T-helper 2 cell treated with Interferon-gamma antibody and Interleukin-4, amounts not matched to agents 5 μg/mL and 100 μg/mL, for 36 hours (primary cell): Measurements from ENCODE around the gene GRPEL2.
A peak's percentile ranks its signal among the peaks of the same experiment; 100 is the strongest.

Experiments
- DNase-seq: peaks from one replicate; pipeline ENCODE4 v3.0.0; 2021; ENCODE audit warnings: low spot score
- H3K27ac Mint-ChIP-seq: one replicate; pipeline ENCODE4 v1.8.0; 2021; ENCODE audit warnings: mild to moderate bottlenecking, mixed read lengths
- H3K27me3 Mint-ChIP-seq: one replicate; pipeline ENCODE4 v1.8.0; 2021; ENCODE audit warnings: low read depth, mixed read lengths
- H3K36me3 Mint-ChIP-seq: one replicate; pipeline ENCODE4 v1.8.0; 2021; ENCODE audit warnings: low read depth, mixed read lengths
- H3K4me1 Mint-ChIP-seq: one replicate; pipeline ENCODE4 v1.8.0; 2021; ENCODE audit warnings: low read depth, mixed read lengths
- H3K4me3 Mint-ChIP-seq: one replicate; pipeline ENCODE4 v1.8.0; 2022; ENCODE audit warnings: mild to moderate bottlenecking, moderate library complexity, mixed read lengths
- H3K9me3 Mint-ChIP-seq: one replicate; pipeline ENCODE4 v1.8.0; 2021; ENCODE audit warnings: mixed read lengths

Gene GRPEL2

GRCh38 chr5:149356391-149356790 lies 11.1 kb downstream of the GRPEL2 start:
- DNase-seq: peak; percentile 27
- Mint-ChIP-seq H3K4me3 (no peak overlapping the region), H3K9me3 (no peaks in the 10 kb centered on the region), H3K27me3 (no peaks in the 10 kb centered on the region), H3K4me1 (peaks cover 68% of the 10 kb centered on the region), H3K27ac (peak overlapping the region; percentile 47), H3K36me3 (peaks cover 59% of the 10 kb centered on the region)

DNA sequence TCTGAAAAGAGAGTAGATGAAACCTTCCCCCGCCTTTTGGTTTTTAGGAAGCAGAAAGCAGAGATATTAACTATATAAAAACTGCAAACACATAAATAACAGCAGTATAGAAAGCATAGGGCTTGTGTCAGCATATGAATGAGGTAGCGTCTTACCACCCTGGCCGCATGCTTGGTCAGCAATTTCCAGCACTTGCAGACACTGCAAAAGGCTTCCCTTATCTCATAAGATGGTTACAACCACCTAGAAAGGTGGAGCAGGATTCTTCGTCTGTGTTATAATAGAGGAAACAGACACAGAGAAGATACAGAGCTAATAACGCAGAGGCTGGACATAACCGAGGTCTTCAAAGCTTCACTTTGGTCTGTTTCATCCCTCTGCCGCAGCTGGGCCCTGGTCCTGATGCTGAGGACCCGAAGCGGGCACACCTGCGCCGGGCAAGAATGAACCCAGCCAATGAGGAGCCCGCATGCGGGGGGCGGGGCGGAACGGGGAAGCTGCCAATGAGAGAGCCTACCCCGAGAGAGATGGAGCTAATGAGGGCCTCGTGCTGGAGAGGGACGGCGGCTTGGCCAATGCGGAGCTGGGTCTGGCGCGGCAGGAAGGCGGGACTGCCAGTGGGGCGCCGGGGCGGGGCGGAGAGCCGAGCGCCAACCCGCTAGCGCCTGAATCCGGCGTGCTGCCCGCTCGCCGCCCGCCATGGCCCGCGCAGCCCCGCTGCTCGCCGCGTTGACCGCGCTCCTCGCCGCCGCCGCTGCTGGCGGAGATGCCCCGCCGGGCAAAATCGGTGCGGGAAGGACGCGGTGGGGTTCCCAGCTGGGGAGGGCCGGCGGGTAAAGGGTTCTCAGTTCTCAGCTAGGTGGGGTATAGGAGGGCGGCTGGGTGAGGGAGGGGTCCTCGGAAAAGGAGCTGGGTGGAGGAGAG lies 12.3 kb downstream of the GRPEL2 start, which contains the start of gene PCYOX1L:
Gene PCYOX1L, plus strand, starts transcription at position 677 of the 924 bp plus-strand sequence. Its CDS starts 23 bp downstream, at position 700.
- Mint-ChIP-seq H3K4me1 (peaks cover 56% of the 10 kb centered on the region), H3K36me3 (peaks cover 46% of the 10 kb centered on the region), H3K27me3 (no peaks in the 10 kb centered on the region), H3K4me3 (peak within 1 kb of the TSS; percentile 97), H3K9me3 (no peaks in the 10 kb centered on the region), H3K27ac (peak within 1 kb of the TSS; percentile 82)
- peak; percentile 97 for DNase-seq

DNA sequence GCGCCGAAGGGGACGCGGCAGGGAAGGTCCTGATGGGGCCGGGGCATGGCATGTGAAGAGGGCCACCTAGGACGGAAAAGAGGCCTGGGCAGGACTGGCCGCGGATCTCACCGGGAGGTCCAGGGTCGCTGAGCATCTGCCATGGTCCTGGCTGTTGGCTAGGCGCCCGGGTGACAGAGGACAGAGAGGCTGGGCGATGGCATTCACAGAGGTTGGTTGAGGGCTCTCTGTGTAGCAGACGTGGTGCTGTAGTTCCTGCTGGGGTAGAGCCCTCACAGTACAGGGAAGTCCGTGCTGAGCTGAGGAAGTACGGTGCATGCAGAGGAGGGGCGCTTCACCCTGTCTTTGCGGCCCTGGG lies 13.0 kb downstream of the GRPEL2 start:
- Mint-ChIP-seq H3K36me3 (peaks cover 41% of the 10 kb centered on the region), H3K4me1 (peaks cover 53% of the 10 kb centered on the region), H3K4me3 (peak overlapping the region; percentile 97), H3K27ac (peak overlapping the region; percentile 82), H3K27me3 (no peaks in the 10 kb centered on the region), H3K9me3 (no peaks in the 10 kb centered on the region)
- no peak for DNase-seq

GRCh38 chr5:149358868-149359495 lies 13.7 kb downstream of the GRPEL2 start:
- Mint-ChIP-seq H3K4me3 (peak overlapping the region; percentile 97), H3K27me3 (no peaks in the 10 kb centered on the region), H3K36me3 (peaks cover 36% of the 10 kb centered on the region), H3K9me3 (no peaks in the 10 kb centered on the region), H3K27ac (peak overlapping the region; percentile 75), H3K4me1 (peaks cover 49% of the 10 kb centered on the region)
- DNase-seq: no peak

- Mint-ChIP-seq H3K27me3 (no peaks in the 10 kb centered on the region), H3K9me3 (no peaks in the 10 kb centered on the region), H3K4me1 (peaks cover 40% of the 10 kb centered on the region), H3K4me3 (peak overlapping the region; percentile 57), H3K36me3 (peaks cover 26% of the 10 kb centered on the region), H3K27ac (peak overlapping the region; percentile 76)
- no peak for DNase-seq
Measured at GRCh38 chr5:149360272-149360671, 15.0 kb downstream of the GRPEL2 start.

GRCh38 chr5:149362541-149362940 lies 17.2 kb downstream of the GRPEL2 start:
- H3K4me3 Mint-ChIP-seq: no peak overlapping the region
- no peak overlapping the region for H3K27ac Mint-ChIP-seq
- no peaks in the 10 kb centered on the region for H3K9me3 Mint-ChIP-seq
- no peaks in the 10 kb centered on the region for H3K27me3 Mint-ChIP-seq
- peaks cover 18% of the 10 kb centered on the region for H3K36me3 Mint-ChIP-seq
- H3K4me1 Mint-ChIP-seq: peaks cover 31% of the 10 kb centered on the region
- no peak for DNase-seq

DNA sequence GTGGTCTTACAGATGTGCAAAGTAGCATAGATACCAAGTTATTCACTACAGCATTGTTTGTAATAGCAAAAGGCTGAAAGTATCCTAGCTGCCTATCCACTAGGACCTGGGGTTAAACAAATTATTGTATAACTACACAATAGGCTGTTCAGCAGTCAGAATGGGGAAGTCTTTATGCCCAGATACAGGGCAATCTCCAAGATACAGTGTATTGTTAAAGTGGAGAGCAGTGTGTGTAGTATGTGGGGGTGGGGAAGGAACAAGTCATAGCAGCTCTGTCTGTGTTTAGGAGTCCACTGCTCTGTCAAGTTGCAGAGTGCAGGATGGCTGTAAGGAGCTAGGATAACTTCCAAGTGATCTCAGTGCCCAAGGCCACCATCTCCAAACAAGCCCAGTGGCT lies 18.1 kb downstream of the GRPEL2 start:
- H3K27me3 Mint-ChIP-seq: no peaks in the 10 kb centered on the region
- no peaks in the 10 kb centered on the region for H3K9me3 Mint-ChIP-seq
- DNase-seq: no peak
- H3K36me3 Mint-ChIP-seq: peaks cover 22% of the 10 kb centered on the region
- no peak overlapping the region for H3K4me3 Mint-ChIP-seq
- H3K27ac Mint-ChIP-seq: no peak overlapping the region
- H3K4me1 Mint-ChIP-seq: peaks cover 30% of the 10 kb centered on the region

DNA sequence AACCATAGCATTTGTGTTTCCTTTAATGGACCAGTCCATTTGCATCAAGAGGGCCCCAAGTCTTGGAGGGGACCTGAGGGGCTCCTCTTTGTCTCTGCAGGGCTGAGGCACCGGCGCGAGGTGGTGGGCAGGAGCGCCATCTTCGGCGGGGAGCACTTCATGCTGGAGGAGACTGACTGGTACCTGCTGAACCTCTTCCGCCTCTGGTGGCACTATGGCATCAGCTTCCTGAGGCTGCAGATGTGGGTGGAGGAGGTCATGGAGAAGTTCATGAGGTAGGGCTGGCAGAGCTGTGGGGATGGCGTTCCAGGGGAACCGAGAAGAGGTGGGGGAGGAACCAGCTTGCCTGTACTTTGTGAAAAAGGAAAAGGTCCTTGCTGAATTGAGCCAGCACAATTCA lies 18.6 kb downstream of the GRPEL2 start:
- Mint-ChIP-seq H3K4me3 (no peak overlapping the region), H3K27me3 (no peaks in the 10 kb centered on the region), H3K27ac (no peak overlapping the region), H3K4me1 (peaks cover 24% of the 10 kb centered on the region), H3K9me3 (no peaks in the 10 kb centered on the region), H3K36me3 (peaks cover 22% of the 10 kb centered on the region)
- no peak for DNase-seq

DNA sequence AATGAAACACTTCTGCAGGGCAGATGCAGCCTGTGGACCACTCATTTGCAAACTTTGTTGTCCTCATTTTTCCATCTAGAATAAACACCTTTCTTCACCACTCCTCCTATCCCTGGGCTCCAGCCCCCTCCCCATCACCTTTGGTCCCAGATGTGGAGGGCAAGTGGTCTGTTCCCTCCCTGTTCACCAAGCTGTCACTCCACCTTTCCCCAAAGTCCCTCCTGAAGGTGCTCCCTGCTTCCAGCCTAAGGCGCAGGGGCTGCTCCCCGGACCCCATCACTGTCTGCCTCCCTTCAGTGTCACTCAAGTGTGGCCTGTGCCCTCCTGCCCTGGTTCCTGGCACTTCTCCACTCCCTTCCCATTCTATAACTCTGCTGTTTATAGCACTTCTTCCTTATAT lies 19.4 kb downstream of the GRPEL2 start:
- no peak for DNase-seq
- Mint-ChIP-seq H3K9me3 (no peaks in the 10 kb centered on the region), H3K4me1 (peaks cover 19% of the 10 kb centered on the region), H3K27ac (no peak overlapping the region), H3K27me3 (no peaks in the 10 kb centered on the region), H3K4me3 (no peak overlapping the region), H3K36me3 (peaks cover 20% of the 10 kb centered on the region)

DNA sequence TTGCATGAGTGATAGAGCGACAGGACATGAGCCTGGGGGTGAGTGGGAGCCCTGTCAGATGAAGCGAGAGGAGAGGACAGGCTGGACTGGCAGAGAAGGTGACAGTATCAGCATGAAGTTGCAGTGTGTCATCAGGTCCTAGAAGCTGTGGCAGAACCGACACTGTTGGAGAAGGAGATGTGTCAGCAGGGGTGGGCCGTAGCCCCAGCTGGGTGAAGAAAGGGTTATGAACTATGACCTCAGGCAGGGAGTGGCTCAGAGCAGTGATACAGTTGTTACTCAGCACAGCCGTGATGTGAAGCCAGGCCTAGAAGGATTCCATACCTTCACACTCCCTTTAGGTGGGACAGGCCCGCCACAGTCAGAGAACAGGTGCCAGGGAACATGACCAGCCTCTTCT lies 20.1 kb downstream of the GRPEL2 start:
- H3K36me3 Mint-ChIP-seq: peaks cover 18% of the 10 kb centered on the region
- peaks cover 12% of the 10 kb centered on the region for H3K4me1 Mint-ChIP-seq
- no peaks in the 10 kb centered on the region for H3K9me3 Mint-ChIP-seq

GRCh38 chr5:149366169-149366729 lies 20.9 kb downstream of the GRPEL2 start:
- no peaks in the 10 kb centered on the region for H3K9me3 Mint-ChIP-seq
- H3K27ac Mint-ChIP-seq: no peak overlapping the region
- H3K36me3 Mint-ChIP-seq: peaks cover 14% of the 10 kb centered on the region
- peaks cover 6% of the 10 kb centered on the region for H3K4me1 Mint-ChIP-seq
- H3K4me3 Mint-ChIP-seq: no peak overlapping the region
- DNase-seq: no peak
- H3K27me3 Mint-ChIP-seq: no peaks in the 10 kb centered on the region

More for the DNA sequence above, 20.1 kb downstream of the GRPEL2 start:
- Mint-ChIP-seq H3K27ac (no peak overlapping the region), H3K27me3 (no peaks in the 10 kb centered on the region), H3K4me3 (no peak overlapping the region)
- DNase-seq: no peak

DNA sequence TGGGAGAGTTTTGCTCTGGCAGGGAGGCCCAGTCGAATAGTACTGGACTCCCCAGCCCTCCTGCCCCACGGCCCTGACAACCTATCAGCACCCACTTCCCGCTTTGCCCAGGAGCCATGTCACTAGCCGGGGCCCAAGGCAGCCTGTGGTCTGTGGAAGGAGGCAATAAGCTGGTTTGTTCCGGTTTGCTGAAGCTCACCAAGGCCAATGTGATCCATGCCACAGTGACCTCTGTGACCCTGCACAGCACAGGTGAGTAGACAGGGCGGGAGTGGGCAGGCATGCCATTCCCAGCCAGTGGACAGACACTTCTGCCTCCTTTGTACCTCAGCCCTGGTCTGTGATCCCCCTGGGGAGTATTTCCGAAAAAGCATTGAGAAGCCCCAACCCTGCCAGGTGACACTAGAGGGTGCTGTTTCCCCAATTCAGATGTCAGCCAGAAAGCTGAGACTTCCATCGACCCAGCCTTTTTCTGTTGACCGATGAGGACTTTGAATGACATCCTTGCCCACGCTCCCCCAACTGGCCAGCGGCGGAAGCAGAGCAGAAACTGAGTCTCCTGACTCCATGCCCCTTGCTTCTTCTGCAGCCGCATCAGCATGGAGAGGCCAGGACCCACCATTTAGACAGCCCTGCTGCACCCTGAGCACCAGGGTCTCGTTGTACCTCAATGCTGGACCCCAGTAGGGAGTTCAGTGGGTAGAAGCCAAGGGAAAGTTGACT lies 22.1 kb downstream of the GRPEL2 start:
- H3K4me1 Mint-ChIP-seq: peaks cover 6% of the 10 kb centered on the region
- H3K4me3 Mint-ChIP-seq: no peak overlapping the region
- no peaks in the 10 kb centered on the region for H3K27me3 Mint-ChIP-seq
- peaks cover 14% of the 10 kb centered on the region for H3K36me3 Mint-ChIP-seq
- peak overlapping the region; percentile 16 for H3K27ac Mint-ChIP-seq
- no peaks in the 10 kb centered on the region for H3K9me3 Mint-ChIP-seq
- peak; percentile 23 for DNase-seq

DNA sequence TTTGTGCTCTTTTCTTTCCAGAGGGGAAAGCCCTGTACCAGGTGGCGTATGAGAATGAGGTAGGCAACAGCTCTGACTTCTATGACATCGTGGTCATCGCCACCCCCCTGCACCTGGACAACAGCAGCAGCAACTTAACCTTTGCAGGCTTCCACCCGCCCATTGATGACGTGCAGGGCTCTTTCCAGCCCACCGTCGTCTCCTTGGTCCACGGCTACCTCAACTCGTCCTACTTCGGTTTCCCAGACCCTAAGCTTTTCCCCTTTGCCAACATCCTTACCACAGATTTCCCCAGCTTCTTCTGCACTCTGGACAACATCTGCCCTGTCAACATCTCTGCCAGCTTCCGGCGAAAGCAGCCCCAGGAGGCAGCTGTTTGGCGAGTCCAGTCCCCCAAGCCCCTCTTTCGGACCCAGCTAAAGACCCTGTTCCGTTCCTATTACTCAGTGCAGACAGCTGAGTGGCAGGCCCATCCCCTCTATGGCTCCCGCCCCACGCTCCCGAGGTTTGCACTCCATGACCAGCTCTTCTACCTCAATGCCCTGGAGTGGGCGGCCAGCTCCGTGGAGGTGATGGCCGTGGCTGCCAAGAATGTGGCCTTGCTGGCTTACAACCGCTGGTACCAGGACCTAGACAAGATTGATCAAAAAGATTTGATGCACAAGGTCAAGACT lies 22.8 kb downstream of the GRPEL2 start:
- H3K27me3 Mint-ChIP-seq: no peaks in the 10 kb centered on the region
- peaks cover 14% of the 10 kb centered on the region for H3K36me3 Mint-ChIP-seq
- no peak for DNase-seq
- peak overlapping the region; percentile 23 for H3K27ac Mint-ChIP-seq
- H3K9me3 Mint-ChIP-seq: no peaks in the 10 kb centered on the region
- H3K4me1 Mint-ChIP-seq: peaks cover 6% of the 10 kb centered on the region
- H3K4me3 Mint-ChIP-seq: no peak overlapping the region
